SK-N-SH treated with all-trans-retinoic acid at 6 μM for 48 hours (cell line): ENCODE results near the gene DCC.

Source experiments
- ATAC-seq: fragments of 200-7000 bp; cut with Tn5 transposase; 3 replicates; pipeline ENCODE4 v1.9.1; 2020; ENCODE audit warnings: mild to moderate bottlenecking, moderate library complexity
- ARNTL ChIP-seq: fragments of 450-650 bp; formaldehyde crosslinking; IDR thresholded peaks from 2 replicates; pipeline ENCODE4 v1.5.0; 2020; ENCODE audit warnings: low read depth, mild to moderate bottlenecking, moderate library complexity, borderline replicate concordance
- BACH2 ChIP-seq: fragments of 250-450 bp; sonication (Bioruptor Pico); IDR thresholded peaks from 2 replicates; pipeline ENCODE4 v1.9.0; 2021; ENCODE audit warnings: mild to moderate bottlenecking, borderline replicate concordance
- CSDC2 ChIP-seq: fragments of 250-450 bp; sonication (Bioruptor Pico); IDR thresholded peaks from 2 replicates; pipeline ENCODE4 v1.5.0; 2020; ENCODE audit warnings: mild to moderate bottlenecking, moderate library complexity
- ESRRG ChIP-seq: fragments of 250-450 bp; sonication (Bioruptor Pico); IDR thresholded peaks from 2 replicates; pipeline ENCODE4 v1.6.1; 2021; ENCODE audit warnings: mild to moderate bottlenecking
- GLIS3 ChIP-seq: fragments of 250-450 bp; sonication (Bioruptor Pico); IDR thresholded peaks from 2 replicates; pipeline ENCODE4 v1.5.0; 2020; ENCODE audit warnings: mild to moderate bottlenecking, moderate library complexity
- OSR1 ChIP-seq: fragments of 250-450 bp; sonication (Bioruptor Pico); IDR thresholded peaks from 2 replicates; pipeline ENCODE4 v1.8.0; 2022; ENCODE audit warnings: moderate library complexity, mild to moderate bottlenecking, inconsistent platforms
- PPARA ChIP-seq: fragments of 250-450 bp; sonication (Bioruptor Pico); IDR thresholded peaks from 2 replicates; pipeline ENCODE4 v1.5.0; 2020; ENCODE audit warnings: mild to moderate bottlenecking, borderline replicate concordance
- RARB ChIP-seq: fragments of 250-450 bp; sonication (Bioruptor Pico); IDR thresholded peaks from 2 replicates; pipeline ENCODE4 v1.8.0; 2021; ENCODE audit warnings: mild to moderate bottlenecking, moderate library complexity
- SNAI2 ChIP-seq: fragments of 250-450 bp; sonication (Bioruptor Pico); IDR thresholded peaks from 2 replicates; pipeline ENCODE4 v1.5.0; 2020; ENCODE audit warnings: mild to moderate bottlenecking, moderate library complexity
- TCF4 ChIP-seq: fragments of 250-450 bp; sonication (Bioruptor Pico); IDR thresholded peaks from 2 replicates; pipeline ENCODE4 v1.8.0; 2021; ENCODE audit warnings: mild to moderate bottlenecking, moderate library complexity, borderline replicate concordance
- TOX ChIP-seq: fragments of 250-450 bp; sonication (Bioruptor Pico); IDR thresholded peaks from 2 replicates; pipeline ENCODE4 v1.8.0; 2021; ENCODE audit warnings: mild to moderate bottlenecking, moderate library complexity, borderline replicate concordance
- ZFP3 ChIP-seq: fragments of 250-450 bp; sonication (Bioruptor Pico); IDR thresholded peaks from 2 replicates; pipeline ENCODE4 v1.5.0; 2020; ENCODE audit warnings: mild to moderate bottlenecking, moderate library complexity
- ZFP30 ChIP-seq: fragments of 450-650 bp; formaldehyde crosslinking; IDR thresholded peaks from 2 replicates; pipeline ENCODE4 v1.5.0; 2022; ENCODE audit warnings: mild to moderate bottlenecking, moderate library complexity
- ZNF565 ChIP-seq: fragments of 450-650 bp; formaldehyde crosslinking; conservative IDR thresholded peaks from 2 replicates; pipeline ENCODE4 v1.5.0; 2020; ENCODE audit warnings: low read depth, mild to moderate bottlenecking, moderate library complexity
- ZNF70 ChIP-seq: fragments of 450-650 bp; formaldehyde crosslinking; IDR thresholded peaks from 2 replicates; pipeline ENCODE4 v1.5.0; 2020; ENCODE audit warnings: mild to moderate bottlenecking, moderate library complexity
- ZNF8 ChIP-seq: fragments of 450-650 bp; formaldehyde crosslinking; IDR thresholded peaks from 2 replicates; pipeline ENCODE4 v1.5.0; 2020; ENCODE audit warnings: mild to moderate bottlenecking, moderate library complexity
- TF ChIP-seq, protein P1 (sequence below): fragments of 250-450 bp; sonication (Bioruptor Pico); IDR thresholded peaks from 2 replicates; pipeline ENCODE4 v1.8.0; 2021; ENCODE audit warnings: low read depth, mild to moderate bottlenecking, moderate library complexity, borderline replicate concordance
- TF ChIP-seq, protein P2 (sequence below): fragments of 250-450 bp; sonication (Bioruptor Pico); IDR thresholded peaks from 2 replicates; pipeline ENCODE4 v1.5.1; 2020; ENCODE audit warnings: low read depth, mild to moderate bottlenecking, moderate library complexity
- TF ChIP-seq, protein P3 (sequence below): fragments of 250-450 bp; sonication (Bioruptor Pico); IDR thresholded peaks from 2 replicates; pipeline ENCODE4 v1.5.0; 2020; ENCODE audit warnings: mild to moderate bottlenecking, moderate library complexity
- TF ChIP-seq, protein P4 (sequence below): fragments of 250-450 bp; sonication (Bioruptor Pico); IDR thresholded peaks from 2 replicates; pipeline ENCODE4 v1.5.1; 2021; ENCODE audit warnings: mild to moderate bottlenecking, moderate library complexity
- TF ChIP-seq, protein P5 (sequence below): fragments of 250-450 bp; sonication (Bioruptor Pico); IDR thresholded peaks from 2 replicates; pipeline ENCODE4 v1.8.0; 2020; ENCODE audit warnings: mild to moderate bottlenecking, moderate library complexity, borderline replicate concordance

Gene DCC

DNA sequence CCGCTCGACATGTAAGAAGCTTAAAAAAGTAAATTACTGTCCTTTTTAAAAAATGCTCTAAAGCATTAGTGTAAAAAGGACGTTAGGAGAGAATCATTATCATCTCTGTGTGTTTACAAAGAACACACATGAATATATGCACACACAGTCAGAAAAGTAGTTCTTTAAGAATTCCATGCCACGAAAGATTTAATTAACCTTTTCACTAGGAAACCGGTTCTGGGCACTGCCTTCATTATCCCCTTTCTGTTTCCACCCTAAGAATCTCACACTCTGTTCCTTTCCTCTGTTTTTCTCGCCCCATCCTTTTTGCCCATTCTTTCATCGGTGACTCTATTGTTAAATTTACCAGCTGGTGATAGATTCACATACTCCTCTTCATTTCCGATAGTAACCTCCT, 338.6 kb downstream of the DCC start:
- no peak for ATAC-seq

DNA sequence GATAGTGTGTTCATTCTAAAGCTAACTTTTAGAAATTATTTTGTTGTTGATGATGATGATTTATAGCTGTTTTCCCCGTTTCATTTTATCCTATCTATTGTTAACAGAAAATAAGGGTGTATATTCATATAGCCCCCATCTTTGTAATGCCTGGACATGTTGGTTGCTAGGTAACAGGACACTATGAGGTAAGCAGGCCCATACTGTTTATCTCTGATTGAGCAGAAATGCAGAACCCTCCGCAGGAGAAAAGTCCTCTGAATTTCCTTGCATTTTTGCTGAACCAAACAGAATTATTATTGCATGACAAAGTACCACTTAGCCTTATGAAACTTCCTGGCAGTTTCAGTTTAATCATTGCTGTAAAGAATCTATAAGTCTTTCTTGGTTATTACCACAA, 339.4 kb downstream of the DCC start:
- no peak for ATAC-seq
- TF ChIP-seq BACH2 (no peak), ZNF565 (CRISPR knock-in tag) (no peak), CSDC2 (CRISPR knock-in tag) (no peak), ZNF70 (CRISPR knock-in tag) (no peak), GLIS3 (CRISPR knock-in tag) (no peak), ARNTL (no peak), RARB (CRISPR knock-in tag) (no peak), SNAI2 (no peak), ZFP3 (CRISPR knock-in tag) (no peak), ZFP30 (CRISPR knock-in tag) (no peak)
- TF ChIP-seq, protein P1, sequence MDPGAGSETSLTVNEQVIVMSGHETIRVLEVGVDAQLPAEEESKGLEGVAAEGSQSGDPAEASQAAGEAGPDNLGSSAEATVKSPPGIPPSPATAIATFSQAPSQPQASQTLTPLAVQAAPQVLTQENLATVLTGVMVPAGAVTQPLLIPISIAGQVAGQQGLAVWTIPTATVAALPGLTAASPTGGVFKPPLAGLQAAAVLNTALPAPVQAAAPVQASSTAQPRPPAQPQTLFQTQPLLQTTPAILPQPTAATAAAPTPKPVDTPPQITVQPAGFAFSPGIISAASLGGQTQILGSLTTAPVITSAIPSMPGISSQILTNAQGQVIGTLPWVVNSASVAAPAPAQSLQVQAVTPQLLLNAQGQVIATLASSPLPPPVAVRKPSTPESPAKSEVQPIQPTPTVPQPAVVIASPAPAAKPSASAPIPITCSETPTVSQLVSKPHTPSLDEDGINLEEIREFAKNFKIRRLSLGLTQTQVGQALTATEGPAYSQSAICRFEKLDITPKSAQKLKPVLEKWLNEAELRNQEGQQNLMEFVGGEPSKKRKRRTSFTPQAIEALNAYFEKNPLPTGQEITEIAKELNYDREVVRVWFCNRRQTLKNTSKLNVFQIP: no peak
- TF ChIP-seq, protein P2, sequence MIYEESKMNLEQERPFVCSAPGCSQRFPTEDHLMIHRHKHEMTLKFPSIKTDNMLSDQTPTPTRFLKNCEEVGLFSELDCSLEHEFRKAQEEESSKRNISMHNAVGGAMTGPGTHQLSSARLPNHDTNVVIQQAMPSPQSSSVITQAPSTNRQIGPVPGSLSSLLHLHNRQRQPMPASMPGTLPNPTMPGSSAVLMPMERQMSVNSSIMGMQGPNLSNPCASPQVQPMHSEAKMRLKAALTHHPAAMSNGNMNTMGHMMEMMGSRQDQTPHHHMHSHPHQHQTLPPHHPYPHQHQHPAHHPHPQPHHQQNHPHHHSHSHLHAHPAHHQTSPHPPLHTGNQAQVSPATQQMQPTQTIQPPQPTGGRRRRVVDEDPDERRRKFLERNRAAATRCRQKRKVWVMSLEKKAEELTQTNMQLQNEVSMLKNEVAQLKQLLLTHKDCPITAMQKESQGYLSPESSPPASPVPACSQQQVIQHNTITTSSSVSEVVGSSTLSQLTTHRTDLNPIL (CRISPR knock-in tag): no peak
- TF ChIP-seq, protein P3, sequence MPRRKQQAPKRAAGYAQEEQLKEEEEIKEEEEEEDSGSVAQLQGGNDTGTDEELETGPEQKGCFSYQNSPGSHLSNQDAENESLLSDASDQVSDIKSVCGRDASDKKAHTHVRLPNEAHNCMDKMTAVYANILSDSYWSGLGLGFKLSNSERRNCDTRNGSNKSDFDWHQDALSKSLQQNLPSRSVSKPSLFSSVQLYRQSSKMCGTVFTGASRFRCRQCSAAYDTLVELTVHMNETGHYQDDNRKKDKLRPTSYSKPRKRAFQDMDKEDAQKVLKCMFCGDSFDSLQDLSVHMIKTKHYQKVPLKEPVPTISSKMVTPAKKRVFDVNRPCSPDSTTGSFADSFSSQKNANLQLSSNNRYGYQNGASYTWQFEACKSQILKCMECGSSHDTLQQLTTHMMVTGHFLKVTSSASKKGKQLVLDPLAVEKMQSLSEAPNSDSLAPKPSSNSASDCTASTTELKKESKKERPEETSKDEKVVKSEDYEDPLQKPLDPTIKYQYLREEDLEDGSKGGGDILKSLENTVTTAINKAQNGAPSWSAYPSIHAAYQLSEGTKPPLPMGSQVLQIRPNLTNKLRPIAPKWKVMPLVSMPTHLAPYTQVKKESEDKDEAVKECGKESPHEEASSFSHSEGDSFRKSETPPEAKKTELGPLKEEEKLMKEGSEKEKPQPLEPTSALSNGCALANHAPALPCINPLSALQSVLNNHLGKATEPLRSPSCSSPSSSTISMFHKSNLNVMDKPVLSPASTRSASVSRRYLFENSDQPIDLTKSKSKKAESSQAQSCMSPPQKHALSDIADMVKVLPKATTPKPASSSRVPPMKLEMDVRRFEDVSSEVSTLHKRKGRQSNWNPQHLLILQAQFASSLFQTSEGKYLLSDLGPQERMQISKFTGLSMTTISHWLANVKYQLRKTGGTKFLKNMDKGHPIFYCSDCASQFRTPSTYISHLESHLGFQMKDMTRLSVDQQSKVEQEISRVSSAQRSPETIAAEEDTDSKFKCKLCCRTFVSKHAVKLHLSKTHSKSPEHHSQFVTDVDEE (CRISPR knock-in tag): no peak
- TF ChIP-seq, protein P4, sequence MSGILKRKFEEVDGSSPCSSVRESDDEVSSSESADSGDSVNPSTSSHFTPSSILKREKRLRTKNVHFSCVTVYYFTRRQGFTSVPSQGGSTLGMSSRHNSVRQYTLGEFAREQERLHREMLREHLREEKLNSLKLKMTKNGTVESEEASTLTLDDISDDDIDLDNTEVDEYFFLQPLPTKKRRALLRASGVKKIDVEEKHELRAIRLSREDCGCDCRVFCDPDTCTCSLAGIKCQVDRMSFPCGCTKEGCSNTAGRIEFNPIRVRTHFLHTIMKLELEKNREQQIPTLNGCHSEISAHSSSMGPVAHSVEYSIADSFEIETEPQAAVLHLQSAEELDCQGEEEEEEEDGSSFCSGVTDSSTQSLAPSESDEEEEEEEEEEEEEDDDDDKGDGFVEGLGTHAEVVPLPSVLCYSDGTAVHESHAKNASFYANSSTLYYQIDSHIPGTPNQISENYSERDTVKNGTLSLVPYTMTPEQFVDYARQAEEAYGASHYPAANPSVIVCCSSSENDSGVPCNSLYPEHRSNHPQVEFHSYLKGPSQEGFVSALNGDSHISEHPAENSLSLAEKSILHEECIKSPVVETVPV (CRISPR knock-in tag): no peak

More for the DNA sequence above, 338.6 kb downstream of the DCC start:
- no peak for TF ChIP-seq ZNF8 (CRISPR knock-in tag)
- no peak for TF ChIP-seq PPARA (CRISPR knock-in tag)
- no peak for TF ChIP-seq TOX
- TF ChIP-seq ZFP30 (CRISPR knock-in tag): no peak

DNA sequence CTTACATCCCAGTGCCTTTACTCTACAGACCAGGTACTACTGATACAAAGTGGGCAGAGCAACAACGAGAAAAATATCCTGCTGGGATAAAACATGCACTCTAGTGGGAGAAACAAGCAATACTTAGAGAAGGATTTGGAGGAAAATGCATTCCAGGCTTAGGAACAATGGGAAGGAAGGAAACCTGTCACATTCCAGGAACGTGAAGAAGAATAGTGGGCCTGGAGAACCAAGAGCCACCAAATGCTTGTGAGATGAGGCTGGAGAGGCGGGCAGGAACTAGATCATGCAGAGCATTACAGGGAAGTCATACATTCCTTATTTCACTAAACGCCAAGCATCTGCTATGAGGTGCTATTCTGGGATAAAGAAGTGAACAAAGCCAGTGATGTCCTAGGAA, 342.3 kb downstream of the DCC start:
- no peak for ATAC-seq
- no peak for TF ChIP-seq BACH2
- TF ChIP-seq, all 23 proteins: peak for 0

DNA sequence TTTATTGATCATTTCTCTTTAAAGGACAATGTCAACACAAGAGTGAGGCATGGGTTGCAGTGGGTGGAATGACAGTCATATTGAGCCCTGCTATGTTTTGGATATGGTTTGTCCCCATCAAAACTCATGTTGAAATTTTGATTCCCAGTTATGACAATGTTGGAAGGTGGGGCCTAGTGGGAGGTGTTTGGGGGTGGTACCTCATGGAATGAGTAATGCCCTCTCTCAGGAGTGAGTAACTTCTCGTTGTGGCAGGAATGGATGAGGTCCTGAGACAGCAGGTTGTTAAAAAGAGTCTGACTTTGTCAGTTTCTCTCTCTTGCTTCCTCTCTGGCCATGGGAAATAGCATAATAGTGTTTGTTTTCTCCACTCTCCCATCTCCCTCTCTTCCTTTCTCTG, 345.3 kb downstream of the DCC start:
- ATAC-seq: no peak
- no peak for TF ChIP-seq TCF4 (CRISPR knock-in tag)
- TF ChIP-seq OSR1: no peak
- TF ChIP-seq, protein P1: no peak
- TF ChIP-seq GLIS3 (CRISPR knock-in tag): no peak
- no peak for TF ChIP-seq ARNTL
- TF ChIP-seq ZNF8 (CRISPR knock-in tag): no peak
- TF ChIP-seq, protein P3 (CRISPR knock-in tag): no peak
- TF ChIP-seq ZNF565 (CRISPR knock-in tag): no peak
- no peak for TF ChIP-seq SNAI2
- TF ChIP-seq RARB (CRISPR knock-in tag): no peak
- TF ChIP-seq, protein P5, sequence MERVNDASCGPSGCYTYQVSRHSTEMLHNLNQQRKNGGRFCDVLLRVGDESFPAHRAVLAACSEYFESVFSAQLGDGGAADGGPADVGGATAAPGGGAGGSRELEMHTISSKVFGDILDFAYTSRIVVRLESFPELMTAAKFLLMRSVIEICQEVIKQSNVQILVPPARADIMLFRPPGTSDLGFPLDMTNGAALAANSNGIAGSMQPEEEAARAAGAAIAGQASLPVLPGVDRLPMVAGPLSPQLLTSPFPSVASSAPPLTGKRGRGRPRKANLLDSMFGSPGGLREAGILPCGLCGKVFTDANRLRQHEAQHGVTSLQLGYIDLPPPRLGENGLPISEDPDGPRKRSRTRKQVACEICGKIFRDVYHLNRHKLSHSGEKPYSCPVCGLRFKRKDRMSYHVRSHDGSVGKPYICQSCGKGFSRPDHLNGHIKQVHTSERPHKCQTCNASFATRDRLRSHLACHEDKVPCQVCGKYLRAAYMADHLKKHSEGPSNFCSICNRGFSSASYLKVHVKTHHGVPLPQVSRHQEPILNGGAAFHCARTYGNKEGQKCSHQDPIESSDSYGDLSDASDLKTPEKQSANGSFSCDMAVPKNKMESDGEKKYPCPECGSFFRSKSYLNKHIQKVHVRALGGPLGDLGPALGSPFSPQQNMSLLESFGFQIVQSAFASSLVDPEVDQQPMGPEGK (CRISPR knock-in tag): no peak
- TF ChIP-seq, protein P2 (CRISPR knock-in tag): no peak
- TF ChIP-seq ESRRG (CRISPR knock-in tag): no peak
- TF ChIP-seq ZFP30 (CRISPR knock-in tag): no peak
- no peak for TF ChIP-seq BACH2
